Mesendoderm (in vitro differentiated cells): ENCODE results near the gene SIRPD. TPM values are rescaled to one million over a fixed set of nuclear protein-coding genes. Genes with fewer than 3 reads are reported as not detected.

Experiments
- DNase-seq: peaks from one replicate; pipeline ENCODE4 v3.0.0; 2013
- H2AK5ac ChIP-seq: 2 replicates; pipeline ENCODE4 v1.6.1; 2013; ENCODE audit warnings: low read length, inconsistent platforms
- H2BK120ac ChIP-seq: 2 replicates; pipeline ENCODE4 v1.6.1; 2013; ENCODE audit warnings: low read depth, mild to moderate bottlenecking, low read length, moderate library complexity, mixed read lengths
- H2BK15ac ChIP-seq: replicated peaks from 2 replicates; pipeline ENCODE4 v1.6.1; 2013; ENCODE audit warnings: low read depth, mild to moderate bottlenecking, moderate library complexity
- H2BK5ac ChIP-seq: 2 replicates; pipeline ENCODE4 v1.6.1; 2013; ENCODE audit warnings: low read length, inconsistent platforms
- H3K18ac ChIP-seq: 2 replicates; pipeline ENCODE4 v1.6.1; 2013; ENCODE audit warnings: mild to moderate bottlenecking, low read length, mixed read lengths
- H3K23ac ChIP-seq: one replicate; pipeline ENCODE4 v1.6.1; 2013; ENCODE audit warnings: low read length
- H3K27ac ChIP-seq: 2 replicates; pipeline ENCODE4 v1.5.1; 2013; ENCODE audit warnings: low read depth, mild to moderate bottlenecking, inconsistent platforms, low read length, moderate library complexity
- H3K27me3 ChIP-seq: 2 replicates; pipeline ENCODE4 v1.6.1; 2013; ENCODE audit warnings: low read length, control low read depth, mild to moderate bottlenecking, inconsistent platforms; ENCODE audit not compliant: insufficient read depth, poor library complexity
- H3K36me3 ChIP-seq: 2 replicates; pipeline ENCODE4 v1.6.1; 2013; ENCODE audit warnings: low read length, inconsistent platforms; ENCODE audit not compliant: control insufficient read depth, insufficient read depth
- H3K4ac ChIP-seq: one replicate; pipeline ENCODE4 v1.6.1; 2013; ENCODE audit warnings: low read depth, mild to moderate bottlenecking, low read length, moderate library complexity
- H3K4me1 ChIP-seq: 2 replicates; pipeline ENCODE4 v1.6.1; 2013; ENCODE audit warnings: low read depth, low read length, inconsistent platforms; ENCODE audit not compliant: control insufficient read depth
- H3K4me2 ChIP-seq: 2 replicates; pipeline ENCODE4 v1.6.1; 2013; ENCODE audit warnings: low read length
- H3K4me3 ChIP-seq: 2 replicates; pipeline ENCODE4 v1.5.1; 2013; ENCODE audit warnings: mild to moderate bottlenecking, low read length
- H3K56ac ChIP-seq: one replicate; pipeline ENCODE4 v1.6.1; 2013; ENCODE audit warnings: low read length
- H3K79me1 ChIP-seq: 2 replicates; pipeline ENCODE4 v1.6.1; 2013; ENCODE audit warnings: low read length, inconsistent platforms
- H3K79me2 ChIP-seq: 2 replicates; pipeline ENCODE4 v1.6.1; 2013; ENCODE audit warnings: mild to moderate bottlenecking, low read length; ENCODE audit not compliant: control insufficient read depth, insufficient read depth
- H3K9ac ChIP-seq: 2 replicates; pipeline ENCODE4 v1.6.1; 2013; ENCODE audit warnings: low read length, inconsistent platforms
- H4K5ac ChIP-seq: one replicate; pipeline ENCODE4 v1.6.1; 2013; ENCODE audit warnings: low read length
- H4K8ac ChIP-seq: one replicate; pipeline ENCODE4 v1.6.1; 2013; ENCODE audit warnings: low read depth, mild to moderate bottlenecking, control low read depth, low read length, moderate library complexity
- WGBS: extraction: QIAGEN DNeasy Blood & Tissue Kit; methylation state at CpG from one replicate; pipeline ENCODE4 v1.1.7; 2013; ENCODE audit warnings: low lambda C conversion rate, missing lambda C conversion rate; ENCODE audit not compliant: insufficient coverage; ENCODE audit errors: extremely low coverage; 5-methylcytosine and 5-hydroxymethylcytosine counted together
- polyA plus RNA-seq, 2 experiments: library from polyadenylated mRNA; stranded (reverse); fragments of 200-250 nt; gene quantifications; one replicate each; pipeline ENCODE4 v1.2.3, GENCODE V29; 2013

Gene SIRPD
- not detected for polyA plus RNA-seq (2013, experiment 1 of 2)
- polyA plus RNA-seq (2013, experiment 2 of 2): not detected

GRCh38 chr20:1557605-1558004 lies at the start of gene SIRPD:
SIRPD (minus strand) TSS chr20:1557705; CDS start chr20:1557653, 52 bp downstream.
- no peaks in the 10 kb centered on the region for H3K4me1 ChIP-seq
- H3K23ac ChIP-seq: no peak within 1 kb of the TSS
- H4K5ac ChIP-seq: no peak within 1 kb of the TSS
- H2BK5ac ChIP-seq: no peak within 1 kb of the TSS
- H3K27ac ChIP-seq: no peak within 1 kb of the TSS
- no peak within 1 kb of the TSS for H2BK120ac ChIP-seq
- H3K27me3 ChIP-seq: no peaks in the 10 kb centered on the region
- H3K4me2 ChIP-seq: no peak within 1 kb of the TSS
- H2BK15ac ChIP-seq: no peak within 1 kb of the TSS
- WGBS: no CpG with 5 or more reads among the region's 2 CpGs
- no peak within 1 kb of the TSS for H3K4ac ChIP-seq
- H4K8ac ChIP-seq: no peak within 1 kb of the TSS
- H3K18ac ChIP-seq: no peak within 1 kb of the TSS
- DNase-seq: no peak
- no peak within 1 kb of the TSS for H3K9ac ChIP-seq
- H3K56ac ChIP-seq: no peak within 1 kb of the TSS
- no peak within 1 kb of the TSS for H3K4me3 ChIP-seq
- no peaks in the 10 kb centered on the region for H3K36me3 ChIP-seq
- no peak within 1 kb of the TSS for H2AK5ac ChIP-seq
- H3K79me2 ChIP-seq: no peaks in the 10 kb centered on the region
- H3K79me1 ChIP-seq: no peaks in the 10 kb centered on the region

DNA sequence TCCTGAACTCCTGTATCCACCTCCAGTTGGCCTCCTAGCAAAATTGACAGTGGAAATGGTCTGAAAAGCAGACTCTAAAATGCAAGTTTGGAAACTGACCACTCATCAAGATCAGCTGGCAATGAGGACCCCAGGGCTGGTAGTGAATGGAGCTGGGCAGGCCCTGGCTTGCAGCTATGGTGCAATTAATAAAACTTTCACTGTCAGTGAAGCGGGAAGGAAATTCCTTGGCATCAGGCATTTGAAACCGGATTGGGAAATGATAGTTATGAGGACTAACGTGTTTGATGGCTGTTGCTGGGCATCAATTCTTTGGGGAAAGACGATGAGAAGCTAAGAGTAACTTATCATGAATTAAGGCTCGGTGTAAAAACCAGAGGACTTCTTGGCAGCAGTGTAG lies 43.2 kb upstream of the SIRPD start:
- Histone ChIP-seq H3K36me3 (no peaks in the 10 kb centered on the region), H3K79me2 (no peaks in the 10 kb centered on the region), H3K9ac (no peak overlapping the region), H3K27ac (no peak overlapping the region), H3K4me2 (no peak overlapping the region), H2BK5ac (no peak overlapping the region), H3K79me1 (no peaks in the 10 kb centered on the region), H3K4me1 (no peaks in the 10 kb centered on the region), H2BK15ac (no peak overlapping the region), H3K18ac (no peak overlapping the region), H3K4ac (no peak overlapping the region), H4K8ac (no peak overlapping the region), H3K27me3 (no peaks in the 10 kb centered on the region), H2BK120ac (no peak overlapping the region), H2AK5ac (no peak overlapping the region), H3K23ac (no peak overlapping the region), H4K5ac (no peak overlapping the region), H3K4me3 (no peak overlapping the region), H3K56ac (no peak overlapping the region)
- WGBS: no CpG with 5 or more reads among the region's 5 CpGs
- DNase-seq: no peak

DNA sequence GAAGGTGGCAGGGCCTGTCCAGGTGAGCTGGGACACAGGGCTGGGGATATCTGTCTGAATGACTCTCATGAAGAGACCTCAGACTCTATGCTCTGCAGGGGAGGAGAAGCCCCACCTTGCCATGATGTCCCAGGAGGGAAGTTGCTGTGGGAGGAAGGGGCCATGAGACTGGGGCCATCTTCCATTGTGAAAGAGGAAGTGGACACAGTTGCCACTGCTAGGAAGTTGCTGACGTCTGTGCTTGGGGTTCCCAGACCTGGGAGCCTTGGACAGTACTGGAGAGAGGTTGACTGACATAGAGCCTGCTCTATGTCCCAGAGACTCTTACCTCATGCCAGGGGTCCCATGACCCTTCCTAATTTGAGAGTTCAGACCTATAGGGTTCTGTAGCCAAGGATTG lies 37.8 kb upstream of the SIRPD start:
- H3K4me3 ChIP-seq: no peak overlapping the region
- no peak overlapping the region for H4K5ac ChIP-seq
- H3K18ac ChIP-seq: no peak overlapping the region
- no peaks in the 10 kb centered on the region for H3K27me3 ChIP-seq
- H3K79me1 ChIP-seq: no peaks in the 10 kb centered on the region
- no peaks in the 10 kb centered on the region for H3K36me3 ChIP-seq
- H4K8ac ChIP-seq: no peak overlapping the region
- H2BK15ac ChIP-seq: no peak overlapping the region
- H2AK5ac ChIP-seq: no peak overlapping the region
- H3K9ac ChIP-seq: no peak overlapping the region
- no peak overlapping the region for H2BK120ac ChIP-seq
- DNase-seq: no peak
- H3K27ac ChIP-seq: no peak overlapping the region
- no peak overlapping the region for H3K4me2 ChIP-seq
- H2BK5ac ChIP-seq: no peak overlapping the region
- WGBS: no CpG with 5 or more reads among the region's 1 CpG
- no peak overlapping the region for H3K23ac ChIP-seq
- H3K79me2 ChIP-seq: no peaks in the 10 kb centered on the region
- H3K4ac ChIP-seq: no peak overlapping the region
- H3K4me1 ChIP-seq: no peaks in the 10 kb centered on the region
- H3K56ac ChIP-seq: no peak overlapping the region

DNA sequence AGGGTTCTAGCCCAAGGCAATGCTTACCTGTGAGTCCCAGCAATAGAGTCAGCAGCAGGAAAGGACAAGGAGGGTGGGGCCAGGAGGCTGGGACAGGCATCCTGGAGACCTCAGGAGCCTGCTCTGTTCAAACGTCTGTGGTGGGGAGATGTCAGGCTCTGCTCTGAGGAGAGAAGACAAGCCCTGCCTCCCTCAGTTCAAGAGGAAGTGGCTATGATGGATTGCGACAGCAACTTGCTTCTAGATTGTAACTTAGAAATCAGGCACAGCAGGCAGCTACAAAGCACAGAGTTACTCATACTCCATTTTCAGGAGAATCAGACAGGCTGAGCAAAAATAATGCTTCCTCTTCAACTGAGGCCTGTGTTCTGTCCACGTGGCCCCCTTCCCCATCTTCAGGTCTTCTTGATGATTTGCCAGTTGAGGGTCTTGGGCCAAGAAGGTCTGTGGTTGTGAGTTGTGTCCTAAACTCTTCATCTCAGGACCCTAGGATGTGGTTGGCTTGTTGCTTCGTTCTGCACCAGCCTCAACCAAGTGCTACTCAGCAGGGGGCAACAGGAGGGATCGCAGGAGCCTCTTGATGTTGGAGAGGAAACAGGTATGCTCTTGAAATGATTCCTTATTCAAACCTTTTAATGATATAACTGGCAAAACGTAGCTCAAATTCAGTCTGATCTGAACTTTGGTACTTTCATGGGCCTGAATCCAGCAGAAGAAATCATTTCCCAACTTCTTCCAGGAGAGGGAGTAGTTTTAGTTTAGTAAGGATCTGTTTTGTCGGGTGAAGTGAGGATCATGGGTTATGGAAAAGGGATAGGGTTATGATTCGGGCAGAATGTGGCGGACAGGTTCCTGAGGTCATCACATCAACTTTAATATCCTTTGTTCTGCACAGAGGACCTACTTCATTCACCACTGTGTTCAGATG lies 31.3 kb upstream of the SIRPD start:
- no CpG with 5 or more reads among the region's 9 CpGs for WGBS
- no peak overlapping the region for H2BK120ac ChIP-seq
- H3K56ac ChIP-seq: no peak overlapping the region
- no peak overlapping the region for H3K4me3 ChIP-seq
- H3K18ac ChIP-seq: no peak overlapping the region
- no peak overlapping the region for H2BK15ac ChIP-seq
- no peaks in the 10 kb centered on the region for H3K27me3 ChIP-seq
- no peaks in the 10 kb centered on the region for H3K79me2 ChIP-seq
- no peak overlapping the region for H2AK5ac ChIP-seq
- no peaks in the 10 kb centered on the region for H3K79me1 ChIP-seq
- H2BK5ac ChIP-seq: no peak overlapping the region
- H3K4me2 ChIP-seq: no peak overlapping the region
- no peak overlapping the region for H3K4ac ChIP-seq
- H3K27ac ChIP-seq: no peak overlapping the region
- DNase-seq: peak; percentile 16
- no peaks in the 10 kb centered on the region for H3K4me1 ChIP-seq
- no peak overlapping the region for H3K9ac ChIP-seq
- no peak overlapping the region for H4K8ac ChIP-seq
- no peaks in the 10 kb centered on the region for H3K36me3 ChIP-seq
- H3K23ac ChIP-seq: no peak overlapping the region
- no peak overlapping the region for H4K5ac ChIP-seq

GRCh38 chr20:1587781-1588532 lies 30.5 kb upstream of the SIRPD start:
- WGBS: no CpG with 5 or more reads among the region's 3 CpGs
- no peak overlapping the region for H2AK5ac ChIP-seq
- H3K27ac ChIP-seq: no peak overlapping the region
- H3K4me1 ChIP-seq: no peaks in the 10 kb centered on the region
- H3K4me3 ChIP-seq: no peak overlapping the region
- no peak overlapping the region for H2BK15ac ChIP-seq
- no peak overlapping the region for H2BK5ac ChIP-seq
- no peak overlapping the region for H3K4ac ChIP-seq
- no peaks in the 10 kb centered on the region for H3K79me2 ChIP-seq
- H3K18ac ChIP-seq: no peak overlapping the region
- no peak overlapping the region for H3K9ac ChIP-seq
- no peak overlapping the region for H3K4me2 ChIP-seq
- H4K5ac ChIP-seq: no peak overlapping the region
- H3K23ac ChIP-seq: no peak overlapping the region
- no peak overlapping the region for H2BK120ac ChIP-seq
- no peak overlapping the region for H4K8ac ChIP-seq
- no peak overlapping the region for H3K56ac ChIP-seq
- H3K79me1 ChIP-seq: no peaks in the 10 kb centered on the region
- H3K36me3 ChIP-seq: no peaks in the 10 kb centered on the region
- no peaks in the 10 kb centered on the region for H3K27me3 ChIP-seq
- no peak for DNase-seq
